Measurements from ENCODE around the gene TAS2R3.

DNA sequence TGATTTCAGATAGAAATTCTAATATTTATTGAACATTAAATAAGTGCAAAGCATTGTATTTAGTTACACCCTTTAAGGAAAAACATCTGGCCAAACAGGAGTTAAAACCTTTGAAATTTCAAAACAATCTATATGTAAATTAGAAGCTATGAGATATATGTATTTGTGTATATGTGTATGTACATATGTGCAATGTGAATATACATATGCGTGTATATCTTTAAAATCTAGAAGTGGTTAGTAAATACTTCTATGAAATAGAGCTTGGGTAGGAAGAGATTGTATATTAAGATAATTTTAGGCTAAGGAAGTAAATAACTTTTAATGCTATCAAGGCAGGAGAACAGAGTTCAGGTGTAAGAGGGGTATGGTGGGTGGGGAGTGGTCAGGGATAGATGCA, 46.4 kb upstream of the TAS2R3 start:
- TF ChIP-seq, protein P1, sequence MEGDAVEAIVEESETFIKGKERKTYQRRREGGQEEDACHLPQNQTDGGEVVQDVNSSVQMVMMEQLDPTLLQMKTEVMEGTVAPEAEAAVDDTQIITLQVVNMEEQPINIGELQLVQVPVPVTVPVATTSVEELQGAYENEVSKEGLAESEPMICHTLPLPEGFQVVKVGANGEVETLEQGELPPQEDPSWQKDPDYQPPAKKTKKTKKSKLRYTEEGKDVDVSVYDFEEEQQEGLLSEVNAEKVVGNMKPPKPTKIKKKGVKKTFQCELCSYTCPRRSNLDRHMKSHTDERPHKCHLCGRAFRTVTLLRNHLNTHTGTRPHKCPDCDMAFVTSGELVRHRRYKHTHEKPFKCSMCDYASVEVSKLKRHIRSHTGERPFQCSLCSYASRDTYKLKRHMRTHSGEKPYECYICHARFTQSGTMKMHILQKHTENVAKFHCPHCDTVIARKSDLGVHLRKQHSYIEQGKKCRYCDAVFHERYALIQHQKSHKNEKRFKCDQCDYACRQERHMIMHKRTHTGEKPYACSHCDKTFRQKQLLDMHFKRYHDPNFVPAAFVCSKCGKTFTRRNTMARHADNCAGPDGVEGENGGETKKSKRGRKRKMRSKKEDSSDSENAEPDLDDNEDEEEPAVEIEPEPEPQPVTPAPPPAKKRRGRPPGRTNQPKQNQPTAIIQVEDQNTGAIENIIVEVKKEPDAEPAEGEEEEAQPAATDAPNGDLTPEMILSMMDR (conservative IDR thresholded peaks at IDR 0.05; ENCODE audit: low read depth, low read length) = no peak
- TF ChIP-seq EZH2 (IDR thresholded peaks at IDR 0.05; ENCODE audit: low read length, unreplicated experiment) (no peak), EZH2phosphoT487 (IDR thresholded peaks at IDR 0.05; ENCODE audit: borderline replicate concordance, low read length) (no peak)

Data from PC-3 (cell line).